ENCODE measurements around the gene DNAH1. TPM values are rescaled to one million over a fixed set of nuclear protein-coding genes. Genes with fewer than 3 reads are reported as not detected.
A peak's percentile ranks its signal among the peaks of the same experiment; 100 is the strongest.

DNAH1 gene
- total RNA-seq, 1 experiment from 2014 or later, result 0.52 TPM

- DNase-seq (ENCODE audit: low read depth), result peak; percentile 5
Measured at GRCh38 chr3:52446042-52446441, 129.9 kb downstream of the DNAH1 start.

- peak; percentile 47 for DNase-seq (ENCODE audit: low read depth)
Measured at GRCh38 chr3:52446631-52447511, 130.8 kb downstream of the DNAH1 start.

GRCh38 chr3:52447512-52448355 lies 131.6 kb downstream of the DNAH1 start:
- no peak for DNase-seq (ENCODE audit: low read depth)

Other genes with a start within 250 kb of the DNAH1 start
- gene POC1A, start 161.9 kb upstream of the DNAH1 start, total RNA-seq (2014; rRNA removed; shearing (Covaris generic)), result 7.6 and 10.7 TPM in 2 replicates
- gene ALAS1, start 118.2 kb upstream of the DNAH1 start, total RNA-seq (2014; rRNA removed; shearing (Covaris generic)), result 39.0 and 52.8 TPM in 2 replicates
- not detected in 2 replicates for gene TLR9, start 90.7 kb upstream of the DNAH1 start, total RNA-seq (2014; rRNA removed; shearing (Covaris generic))
- 38.5 and 51.0 TPM in 2 replicates for gene TWF2, start 77.2 kb upstream of the DNAH1 start, total RNA-seq (2014; rRNA removed; shearing (Covaris generic))
- gene PPM1M, start 70.6 kb upstream of the DNAH1 start, total RNA-seq (2014; rRNA removed; shearing (Covaris generic)), result 1.9 and 4.6 TPM in 2 replicates
- 29.9 and 35.5 TPM in 2 replicates for gene WDR82, start 37.7 kb upstream of the DNAH1 start, total RNA-seq (2014; rRNA removed; shearing (Covaris generic))
- 1.6 and 2.8 TPM in 2 replicates for gene GLYCTK, start 28.5 kb upstream of the DNAH1 start, total RNA-seq (2014; rRNA removed; shearing (Covaris generic))
- gene BAP1, start 93.7 kb downstream of the DNAH1 start, total RNA-seq (2014; rRNA removed; shearing (Covaris generic)), result 46.8 and 51.8 TPM in 2 replicates
- 0.94 and 5.5 TPM in 2 replicates for gene PHF7, start 94.3 kb downstream of the DNAH1 start, total RNA-seq (2014; rRNA removed; shearing (Covaris generic))
- gene SEMA3G, start 128.8 kb downstream of the DNAH1 start, total RNA-seq (2014; rRNA removed; shearing (Covaris generic)), result 0.07 TPM in 1 of 2 replicates, not detected in the other
- not detected in 2 replicates for gene TNNC1, start 137.7 kb downstream of the DNAH1 start, total RNA-seq (2014; rRNA removed; shearing (Covaris generic))
- 8.9 and 15.8 TPM in 2 replicates for gene NISCH, start 139.3 kb downstream of the DNAH1 start, total RNA-seq (2014; rRNA removed; shearing (Covaris generic))
- 0.05 TPM in 1 of 2 replicates, not detected in the other for gene STAB1, start 179.0 kb downstream of the DNAH1 start, total RNA-seq (2014; rRNA removed; shearing (Covaris generic))
- gene NT5DC2, start 217.5 kb downstream of the DNAH1 start, total RNA-seq (2014; rRNA removed; shearing (Covaris generic)), result 36.5 and 50.0 TPM in 2 replicates
- 0.62 and 2.6 TPM in 2 replicates for gene UQCC5, start 220.3 kb downstream of the DNAH1 start, total RNA-seq (2014; rRNA removed; shearing (Covaris generic))

Data from M059J (cell line).